ENCODE data around the gene C7orf57.

C7orf57 gene

GRCh38 chr7:48053736-48054135 lies 18.4 kb downstream of the C7orf57 start:
- no peak for TF ChIP-seq CTCF (IDR thresholded peaks at IDR 0.05)
- no peak overlapping the region for H3K27ac ChIP-seq
- intact Hi-C loops (cut with DNase I; ENCODE audit: low total_unique reads): no loop called here
- H3K9me3 ChIP-seq: peaks cover 0 to 5% (median 0%) of the 10 kb centered on the region in 3 donors
- DNase-seq: no peak
- H3K4me1 ChIP-seq: no peaks in the 10 kb centered on the region
- H3K36me3 ChIP-seq: no peaks in the 10 kb centered on the region
- H3K4me3 ChIP-seq: no peak overlapping the region
- H3K27me3 ChIP-seq: no peaks in the 10 kb centered on the region

- Histone ChIP-seq H3K4me3 (no peak overlapping the region), H3K9me3 (peaks cover 0 to 5% (median 0%) of the 10 kb centered on the region in 3 donors), H3K27ac (no peak overlapping the region), H3K27me3 (no peaks in the 10 kb centered on the region), H3K36me3 (no peaks in the 10 kb centered on the region), H3K4me1 (no peaks in the 10 kb centered on the region)
- TF ChIP-seq CTCF (IDR thresholded peaks at IDR 0.05): no peak
- DNase-seq: no peak
- intact Hi-C loops (cut with DNase I; ENCODE audit: low total_unique reads): no loop called here
These were observed 23.6 kb downstream of the C7orf57 start for GRCh38 chr7:48058990-48059389.

GRCh38 chr7:48059706-48060105 lies 24.4 kb downstream of the C7orf57 start:
- Histone ChIP-seq H3K9me3 (peaks cover 0 to 5% (median 0%) of the 10 kb centered on the region in 3 donors), H3K27ac (no peak overlapping the region), H3K27me3 (no peaks in the 10 kb centered on the region), H3K4me3 (no peak overlapping the region), H3K4me1 (no peaks in the 10 kb centered on the region), H3K36me3 (no peaks in the 10 kb centered on the region)
- intact Hi-C loops (cut with DNase I; ENCODE audit: low total_unique reads): no loop called here
- TF ChIP-seq CTCF (IDR thresholded peaks at IDR 0.05): no peak
- DNase-seq: no peak

GRCh38 chr7:48063985-48064384 lies 28.6 kb downstream of the C7orf57 start:
- no peak overlapping the region for H3K4me3 ChIP-seq
- DNase-seq: no peak
- no peaks in the 10 kb centered on the region for H3K36me3 ChIP-seq
- intact Hi-C loops (cut with DNase I; ENCODE audit: low total_unique reads): no loop called here
- no peak overlapping the region for H3K27ac ChIP-seq
- no peak for TF ChIP-seq CTCF (IDR thresholded peaks at IDR 0.05)
- no peaks in the 10 kb centered on the region for H3K9me3 ChIP-seq
- no peaks in the 10 kb centered on the region for H3K27me3 ChIP-seq
- H3K4me1 ChIP-seq: no peaks in the 10 kb centered on the region

GRCh38 chr7:48067475-48067874 lies 32.1 kb downstream of the C7orf57 start:
- no peak overlapping the region for H3K4me3 ChIP-seq
- H3K36me3 ChIP-seq: no peaks in the 10 kb centered on the region
- no peak for TF ChIP-seq CTCF (IDR thresholded peaks at IDR 0.05)
- intact Hi-C loops (cut with DNase I; ENCODE audit: low total_unique reads): no loop called here
- no peaks in the 10 kb centered on the region for H3K27me3 ChIP-seq
- H3K9me3 ChIP-seq: no peaks in the 10 kb centered on the region
- DNase-seq: no peak
- H3K27ac ChIP-seq: no peak overlapping the region
- no peaks in the 10 kb centered on the region for H3K4me1 ChIP-seq

- intact Hi-C loops (cut with DNase I; ENCODE audit: low total_unique reads): no loop called here
- Histone ChIP-seq H3K9me3 (no peaks in the 10 kb centered on the region), H3K36me3 (no peaks in the 10 kb centered on the region), H3K4me3 (no peak overlapping the region), H3K4me1 (no peaks in the 10 kb centered on the region), H3K27ac (no peak overlapping the region), H3K27me3 (no peaks in the 10 kb centered on the region)
- DNase-seq: no peak
- no peak for TF ChIP-seq CTCF (IDR thresholded peaks at IDR 0.05)
These were observed 38.9 kb downstream of the C7orf57 start for GRCh38 chr7:48074204-48074654.
